Osteocyte (in vitro differentiated cells): ENCODE results near the gene PXN. TPM values are rescaled to one million over a fixed set of nuclear protein-coding genes. Genes with fewer than 3 reads are reported as not detected.
A peak's percentile ranks its signal among the peaks of the same experiment; 100 is the strongest.

ENCODE experiments used
- DNase-seq: peaks from one replicate; pipeline ENCODE4 v3.0.0; 2021; ENCODE audit warnings: mixed read lengths; ENCODE audit not compliant: unreplicated experiment; ENCODE audit errors: extremely low spot score
- H3K27ac Mint-ChIP-seq: one replicate; pipeline ENCODE4 v1.8.0; 2021; ENCODE audit warnings: mild to moderate bottlenecking, mixed read lengths; ENCODE audit not compliant: unreplicated experiment
- H3K27me3 Mint-ChIP-seq: one replicate; pipeline ENCODE4 v1.8.0; 2021; ENCODE audit warnings: mixed read lengths; ENCODE audit not compliant: unreplicated experiment
- H3K36me3 Mint-ChIP-seq: one replicate; pipeline ENCODE4 v1.8.0; 2021; ENCODE audit warnings: mixed read lengths; ENCODE audit not compliant: unreplicated experiment
- H3K4me1 Mint-ChIP-seq: one replicate; pipeline ENCODE4 v1.8.0; 2021; ENCODE audit warnings: mixed read lengths; ENCODE audit not compliant: unreplicated experiment
- H3K4me3 Mint-ChIP-seq: one replicate; pipeline ENCODE4 v1.8.0; 2021; ENCODE audit warnings: mild to moderate bottlenecking, moderate library complexity, mixed read lengths; ENCODE audit not compliant: unreplicated experiment
- H3K9me3 Mint-ChIP-seq: one replicate; pipeline ENCODE4 v1.8.0; 2021; ENCODE audit warnings: mixed read lengths; ENCODE audit not compliant: unreplicated experiment
- total RNA-seq: library from RNA; stranded (reverse); gene quantifications from 2 replicates; pipeline ENCODE4 v1.2.1, GENCODE V29; 2021
- TF ChIP-seq, protein P1 (sequence below): fragments of 200-600 bp; sonication (generic); IDR thresholded peaks from 2 replicates; pipeline ENCODE4 v1.5.0; 2021; ENCODE audit warnings: antibody characterized with exemption, mild to moderate bottlenecking, moderate library complexity

The PXN gene
- total RNA-seq, 1 donor from 2014 or later: 79.9 TPM

DNA sequence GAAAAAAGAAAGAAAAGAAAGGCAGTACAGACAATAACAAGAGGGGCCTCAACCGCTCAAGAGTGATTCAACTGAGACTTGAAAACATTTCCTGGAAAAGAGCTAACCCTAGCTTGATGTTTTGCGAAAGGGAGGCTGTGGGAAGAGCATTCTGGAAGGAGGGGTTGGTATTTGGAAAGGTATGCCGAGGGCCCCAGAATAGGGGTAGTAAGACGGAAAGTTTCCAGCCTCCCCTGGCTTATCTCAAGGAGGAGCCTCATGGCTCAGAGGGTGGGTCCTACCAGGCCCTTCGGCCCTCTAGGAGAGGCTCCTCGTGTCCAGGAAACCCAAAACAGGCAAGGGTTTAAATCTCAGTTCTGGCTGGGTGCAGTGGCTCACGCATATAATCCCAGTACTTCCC is 17.8 kb upstream of the PXN start:
- no peak for DNase-seq
- no peaks in the 10 kb centered on the region for H3K27me3 Mint-ChIP-seq
- H3K27ac Mint-ChIP-seq: no peak overlapping the region
- H3K4me3 Mint-ChIP-seq: no peak overlapping the region
- TF ChIP-seq, protein P1, sequence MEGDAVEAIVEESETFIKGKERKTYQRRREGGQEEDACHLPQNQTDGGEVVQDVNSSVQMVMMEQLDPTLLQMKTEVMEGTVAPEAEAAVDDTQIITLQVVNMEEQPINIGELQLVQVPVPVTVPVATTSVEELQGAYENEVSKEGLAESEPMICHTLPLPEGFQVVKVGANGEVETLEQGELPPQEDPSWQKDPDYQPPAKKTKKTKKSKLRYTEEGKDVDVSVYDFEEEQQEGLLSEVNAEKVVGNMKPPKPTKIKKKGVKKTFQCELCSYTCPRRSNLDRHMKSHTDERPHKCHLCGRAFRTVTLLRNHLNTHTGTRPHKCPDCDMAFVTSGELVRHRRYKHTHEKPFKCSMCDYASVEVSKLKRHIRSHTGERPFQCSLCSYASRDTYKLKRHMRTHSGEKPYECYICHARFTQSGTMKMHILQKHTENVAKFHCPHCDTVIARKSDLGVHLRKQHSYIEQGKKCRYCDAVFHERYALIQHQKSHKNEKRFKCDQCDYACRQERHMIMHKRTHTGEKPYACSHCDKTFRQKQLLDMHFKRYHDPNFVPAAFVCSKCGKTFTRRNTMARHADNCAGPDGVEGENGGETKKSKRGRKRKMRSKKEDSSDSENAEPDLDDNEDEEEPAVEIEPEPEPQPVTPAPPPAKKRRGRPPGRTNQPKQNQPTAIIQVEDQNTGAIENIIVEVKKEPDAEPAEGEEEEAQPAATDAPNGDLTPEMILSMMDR: no peak
- no peaks in the 10 kb centered on the region for H3K36me3 Mint-ChIP-seq
- H3K9me3 Mint-ChIP-seq: no peaks in the 10 kb centered on the region
- peaks cover 12% of the 10 kb centered on the region for H3K4me1 Mint-ChIP-seq

DNA sequence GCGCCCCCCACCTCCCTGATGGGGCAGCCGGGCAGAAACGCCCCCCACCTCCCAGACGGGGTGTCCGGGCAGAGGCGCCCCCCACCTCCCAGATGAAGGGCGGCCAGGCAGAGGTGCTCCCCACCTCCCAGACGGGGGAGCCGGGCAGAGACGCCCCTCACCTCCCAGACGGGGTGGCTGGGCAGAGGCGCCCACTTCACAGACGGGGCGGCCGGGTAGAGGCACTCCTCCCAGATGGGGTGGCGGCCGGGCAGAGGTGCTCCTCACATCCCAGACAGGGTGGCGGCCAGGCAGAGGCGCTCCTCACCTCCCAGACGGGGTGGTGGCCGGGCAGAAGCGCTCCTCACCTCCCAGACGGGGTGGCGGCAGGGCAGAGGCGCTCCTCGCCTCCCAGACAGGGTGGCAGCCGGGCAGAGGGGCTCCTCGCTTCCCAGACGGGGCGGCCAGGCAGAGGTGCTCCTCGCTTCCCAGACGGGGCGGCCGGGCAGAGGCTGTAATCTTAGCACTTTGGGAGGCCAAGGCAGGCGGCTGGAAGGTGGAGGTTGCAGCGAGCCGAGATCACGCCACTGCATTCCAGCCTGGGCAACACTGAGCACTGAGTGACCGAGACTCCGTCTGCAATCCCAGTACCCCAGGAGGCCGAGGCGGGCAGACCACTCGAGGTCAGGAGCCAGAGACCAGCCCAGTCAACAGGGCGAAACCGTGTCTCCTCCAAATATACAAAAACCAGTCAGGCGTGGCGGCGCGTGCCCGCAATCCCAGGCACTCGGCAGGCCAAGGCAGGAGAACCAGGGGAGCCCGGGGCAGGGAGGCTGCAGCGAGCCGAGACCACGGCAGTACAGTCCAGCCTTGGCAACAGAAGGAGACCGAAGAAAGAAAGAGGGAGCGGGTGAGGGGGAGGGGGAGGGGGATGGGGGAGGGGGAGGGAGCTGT is 12.9 kb upstream of the PXN start:
- DNase-seq: no peak
- no peaks in the 10 kb centered on the region for H3K9me3 Mint-ChIP-seq
- no peaks in the 10 kb centered on the region for H3K36me3 Mint-ChIP-seq
- H3K4me1 Mint-ChIP-seq: no peaks in the 10 kb centered on the region
- no peak overlapping the region for H3K4me3 Mint-ChIP-seq
- no peak overlapping the region for H3K27ac Mint-ChIP-seq
- no peaks in the 10 kb centered on the region for H3K27me3 Mint-ChIP-seq
- TF ChIP-seq, protein P1: no peak

DNA sequence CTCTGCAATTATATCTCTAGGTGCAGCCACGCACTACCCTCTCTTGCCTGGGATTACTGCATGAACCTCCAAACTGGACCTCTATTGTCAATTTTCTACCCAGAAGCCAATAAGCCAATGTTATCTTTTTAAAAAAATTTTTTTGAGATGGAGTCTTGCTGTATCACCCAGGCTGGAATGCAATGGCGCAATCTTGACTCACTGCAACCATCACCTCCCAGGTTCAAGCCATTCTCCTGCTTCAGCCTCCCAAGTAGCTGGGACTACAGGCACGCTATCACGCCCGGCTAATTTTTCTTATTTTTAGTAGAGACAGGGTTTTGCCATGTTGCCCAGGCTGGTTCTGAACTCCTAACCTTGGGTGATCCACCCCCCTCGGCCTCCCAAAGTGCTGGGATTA is 11.2 kb upstream of the PXN start:
- Mint-ChIP-seq H3K27me3 (no peaks in the 10 kb centered on the region), H3K9me3 (no peaks in the 10 kb centered on the region), H3K4me3 (no peak overlapping the region), H3K27ac (no peak overlapping the region), H3K36me3 (no peaks in the 10 kb centered on the region), H3K4me1 (no peaks in the 10 kb centered on the region)
- no peak for DNase-seq
- TF ChIP-seq, protein P1: no peak

DNA sequence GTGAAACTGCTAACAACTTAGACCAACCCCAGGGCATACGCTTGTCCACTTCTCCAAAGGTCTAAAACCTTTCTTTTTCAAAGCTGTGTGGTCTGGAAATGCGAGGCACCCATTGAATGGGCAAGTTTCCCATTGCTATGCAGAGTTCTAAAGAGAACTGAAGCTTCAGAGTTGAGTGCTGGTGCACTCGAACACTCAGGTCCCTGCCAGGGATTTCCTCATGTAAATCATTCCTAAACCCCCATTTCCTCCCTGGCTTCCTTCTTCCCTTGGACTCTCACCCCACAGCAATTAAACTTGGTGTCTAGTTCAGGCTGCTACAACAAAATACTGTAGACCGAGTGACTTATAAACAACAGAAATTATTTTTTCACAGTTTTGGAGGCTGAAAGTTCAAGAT is 2.2 kb upstream of the PXN start:
- TF ChIP-seq, protein P1: no peak
- Mint-ChIP-seq H3K9me3 (no peaks in the 10 kb centered on the region), H3K27ac (no peak overlapping the region), H3K27me3 (no peaks in the 10 kb centered on the region), H3K4me1 (peaks cover 22% of the 10 kb centered on the region), H3K4me3 (no peak overlapping the region), H3K36me3 (no peaks in the 10 kb centered on the region)
- DNase-seq: no peak

DNA sequence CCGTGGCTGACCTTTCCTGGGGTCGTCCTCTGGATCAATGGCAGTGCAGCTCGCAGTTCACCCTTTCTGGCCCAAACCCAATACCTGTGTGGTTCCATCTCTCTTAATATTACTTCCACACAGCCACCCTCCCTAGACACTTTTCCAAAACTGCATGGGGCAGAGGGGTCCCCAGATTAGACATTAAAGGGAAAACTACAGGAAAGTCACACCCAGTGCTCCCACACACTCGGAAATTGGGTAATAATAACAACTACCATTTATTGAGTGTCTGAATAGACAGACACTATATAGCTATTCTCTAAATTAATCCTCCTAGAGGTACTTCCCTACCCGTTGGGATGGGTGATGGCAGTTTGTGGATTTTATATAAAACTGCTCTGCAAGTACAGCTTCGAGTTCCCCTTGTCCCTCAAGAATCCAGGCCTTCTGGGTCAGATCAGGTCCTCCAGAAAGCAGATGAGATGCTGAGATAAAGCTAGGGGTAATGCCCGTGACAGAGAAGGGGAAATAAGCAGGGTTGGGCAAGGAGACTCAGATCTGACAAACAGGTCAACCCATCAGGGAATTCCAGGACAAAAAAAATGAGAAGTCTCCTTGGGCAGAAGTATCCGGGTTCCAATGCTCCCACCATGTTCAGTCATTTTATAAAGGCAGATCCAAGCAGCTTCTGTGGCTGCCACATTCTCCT is 795 bp upstream of the PXN start:
- no peak for DNase-seq
- Mint-ChIP-seq H3K4me1 (peaks cover 36% of the 10 kb centered on the region), H3K27me3 (no peaks in the 10 kb centered on the region), H3K36me3 (no peaks in the 10 kb centered on the region), H3K27ac (peak overlapping the region; percentile 23), H3K4me3 (peak overlapping the region; percentile 71), H3K9me3 (no peaks in the 10 kb centered on the region)
- TF ChIP-seq, protein P1: no peak
